ENCODE data around the gene LGI1. TPM values are rescaled to one million over a fixed set of nuclear protein-coding genes. Genes with fewer than 3 reads are reported as not detected.
A peak's percentile ranks its signal among the peaks of the same experiment; 100 is the strongest.

LGI1 gene
- polyA plus RNA-seq, 3 donors = 0.03 TPM; not detected in 2

GRCh38 chr10:93751124-93751523 is 6.6 kb upstream of the LGI1 start:
- Histone ChIP-seq H4K20me1 (ENCODE audit: insufficient read depth, low read length) (no peaks in the 10 kb centered on the region), H3K79me2 (ENCODE audit: insufficient read depth, low read length) (no peaks in the 10 kb centered on the region), H3K27me3 (ENCODE audit: control insufficient read depth in 2 of 2, insufficient read depth in 2 of 2, low read length in 2 of 2) (peaks cover 2 to 15% of the 10 kb centered on the region in 2 donors), H3K4me1 (ENCODE audit: control insufficient read depth in 1 of 2, insufficient read depth in 2 of 2, low read length in 2 of 2) (peaks cover 12 to 21% of the 10 kb centered on the region in 2 donors), H3K27ac (ENCODE audit: low read depth in 1 of 2, low read length in 2 of 2) (no peak overlapping the region), H3K9me3 (replicated peaks in 1 of 2; ENCODE audit: control insufficient read depth in 1 of 2, insufficient read depth in 1 of 2, low read length in 2 of 2) (no peaks in the 10 kb centered on the region), H3K9ac (ENCODE audit: insufficient read depth, low read length, poor library complexity, severe bottlenecking) (no peak overlapping the region), H3K36me3 (replicated peaks in 1 of 2; ENCODE audit: control insufficient read depth in 1 of 2, insufficient read depth in 2 of 2, low read length in 2 of 2) (no peaks in the 10 kb centered on the region), H2AFZ (ENCODE audit: insufficient read depth, low read depth, low read length, poor library complexity, severe bottlenecking) (no peak overlapping the region), H3K4me2 (replicated peaks; ENCODE audit: extremely low read depth, low read length, poor library complexity, severe bottlenecking) (no peak overlapping the region), H3K4me3 (replicated peaks in 1 of 3; ENCODE audit: low read depth in 2 of 3, low read length in 3 of 3) (no peak overlapping the region)
- WGBS (ENCODE audit: insufficient coverage) = 73% methylated on average over 7 of the region's 7 CpGs
- Mint-ChIP-seq H3K36me3 (no peaks in the 10 kb centered on the region), H3K4me1 (peaks cover 20% of the 10 kb centered on the region), H3K4me3 (peak overlapping the region in 1 of 2 donors; percentile 21), H3K27me3 (ENCODE audit: low read depth in 3 of 3) (peaks cover 4 to 10% (median 4%) of the 10 kb centered on the region in 3 donors), H3K9me3 (peaks cover 0 to 5% (median 0%) of the 10 kb centered on the region in 7 donors), H3K27ac (no peak overlapping the region)
- DNase-seq = no peak
- intact Hi-C loops (cut with micrococcal nuclease) = loop anchor here in 1 of 2 donors (5.0 kb wide), 1 partner anchor 49 kb away; the partner anchor contains the start of gene FRA10AC1
- no peak for TF ChIP-seq CTCF (IDR thresholded peaks at IDR 0.05)

GRCh38 chr10:93751832-93752231 is 5.9 kb upstream of the LGI1 start:
- H2AFZ ChIP-seq (ENCODE audit: insufficient read depth, low read depth, low read length, poor library complexity, severe bottlenecking) = peak overlapping the region; percentile 72
- peak in 2 of 3 donors; percentile 11 to 36 for DNase-seq

More at GRCh38 chr10:93751832-93752231, 5.9 kb upstream of the LGI1 start:
- Histone ChIP-seq H3K4me2 (replicated peaks; ENCODE audit: extremely low read depth, low read length, poor library complexity, severe bottlenecking) (peak overlapping the region; percentile 70), H3K4me1 (ENCODE audit: control insufficient read depth in 1 of 2, insufficient read depth in 2 of 2, low read length in 2 of 2) (peaks cover 5 to 14% of the 10 kb centered on the region in 2 donors), H3K27me3 (ENCODE audit: control insufficient read depth in 2 of 2, insufficient read depth in 2 of 2, low read length in 2 of 2) (peaks cover 8 to 22% of the 10 kb centered on the region in 2 donors), H3K36me3 (replicated peaks in 1 of 2; ENCODE audit: control insufficient read depth in 1 of 2, insufficient read depth in 2 of 2, low read length in 2 of 2) (no peaks in the 10 kb centered on the region), H3K79me2 (ENCODE audit: insufficient read depth, low read length) (no peaks in the 10 kb centered on the region), H3K9me3 (replicated peaks in 1 of 2; ENCODE audit: control insufficient read depth in 1 of 2, insufficient read depth in 1 of 2, low read length in 2 of 2) (no peaks in the 10 kb centered on the region), H3K9ac (ENCODE audit: insufficient read depth, low read length, poor library complexity, severe bottlenecking) (no peak overlapping the region), H4K20me1 (ENCODE audit: insufficient read depth, low read length) (no peaks in the 10 kb centered on the region), H3K4me3 (replicated peaks in 1 of 3; ENCODE audit: low read depth in 2 of 3, low read length in 3 of 3) (peak overlapping the region in 2 of 3 experiments; percentile 37 to 66), H3K27ac (ENCODE audit: low read depth in 1 of 2, low read length in 2 of 2) (no peak overlapping the region)
- H3K27me3 Mint-ChIP-seq (ENCODE audit: low read depth in 3 of 3) = peaks cover 9 to 17% (median 10%) of the 10 kb centered on the region in 3 donors
- H3K36me3 Mint-ChIP-seq = no peaks in the 10 kb centered on the region
- peaks cover 0 to 6% (median 0%) of the 10 kb centered on the region in 7 donors for H3K9me3 Mint-ChIP-seq
- peaks cover 14% of the 10 kb centered on the region for H3K4me1 Mint-ChIP-seq
- peak overlapping the region; percentile 51 to 85 for H3K4me3 Mint-ChIP-seq
- WGBS (ENCODE audit: insufficient coverage) = no CpG with 5 or more reads among the region's 5 CpGs
- no peak for TF ChIP-seq CTCF (IDR thresholded peaks at IDR 0.05)
- intact Hi-C loops (cut with micrococcal nuclease) = loop anchor here in 1 of 2 donors (5.0 kb wide), 1 partner anchor 50 kb away; the partner anchor contains the start of gene FRA10AC1
- H3K27ac Mint-ChIP-seq = no peak overlapping the region

Data from CD14-positive monocyte (primary cell).